ENCODE measurements around the gene SUPT20H.

The SUPT20H gene

DNA sequence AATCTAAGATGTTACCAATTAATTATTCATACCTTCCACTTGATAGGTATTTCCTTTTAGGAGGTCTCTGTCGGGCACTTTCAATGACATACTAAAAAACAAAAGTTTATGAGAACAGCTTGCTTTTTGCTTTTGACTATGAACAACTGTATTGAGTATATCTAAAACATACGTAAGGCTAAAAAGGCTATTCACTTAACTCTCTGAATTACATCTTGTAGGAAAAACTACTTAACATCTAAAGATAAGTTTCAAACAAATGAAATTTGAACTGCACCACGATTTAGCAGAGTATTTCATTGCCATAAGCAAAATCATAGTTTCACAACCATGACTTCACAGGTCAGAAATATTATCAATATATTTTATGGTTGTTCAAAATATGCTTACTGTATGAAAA lies 11.6 kb downstream of the SUPT20H start:
- no peak overlapping the region for H3K4me3 ChIP-seq (ENCODE audit: low read length)
- no peak for TF ChIP-seq ZNF274 (IDR thresholded peaks at IDR 0.05; ENCODE audit: low read depth, low read length)

DNA sequence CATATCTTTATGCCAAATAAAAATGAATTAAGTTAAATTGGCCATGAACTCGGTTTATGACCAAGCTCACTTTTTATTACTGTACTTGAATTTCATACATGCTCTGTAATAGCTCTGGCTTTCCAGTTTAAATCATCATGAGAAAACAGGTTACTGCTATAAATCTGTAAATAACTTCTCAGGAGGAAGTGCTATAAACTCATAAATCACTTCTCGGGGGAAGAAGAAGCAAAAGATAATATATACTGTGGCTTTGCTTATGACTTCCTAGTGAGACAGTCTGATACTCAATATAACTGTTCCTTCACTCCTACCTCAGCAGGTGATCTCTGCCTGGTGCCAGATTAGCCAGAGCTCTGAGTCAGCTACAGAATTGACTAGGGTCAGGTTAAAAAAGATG lies 12.5 kb downstream of the SUPT20H start:
- no peak overlapping the region for H3K4me3 ChIP-seq (ENCODE audit: low read length)
- TF ChIP-seq ZNF274 (IDR thresholded peaks at IDR 0.05; ENCODE audit: low read depth, low read length): no peak

DNA sequence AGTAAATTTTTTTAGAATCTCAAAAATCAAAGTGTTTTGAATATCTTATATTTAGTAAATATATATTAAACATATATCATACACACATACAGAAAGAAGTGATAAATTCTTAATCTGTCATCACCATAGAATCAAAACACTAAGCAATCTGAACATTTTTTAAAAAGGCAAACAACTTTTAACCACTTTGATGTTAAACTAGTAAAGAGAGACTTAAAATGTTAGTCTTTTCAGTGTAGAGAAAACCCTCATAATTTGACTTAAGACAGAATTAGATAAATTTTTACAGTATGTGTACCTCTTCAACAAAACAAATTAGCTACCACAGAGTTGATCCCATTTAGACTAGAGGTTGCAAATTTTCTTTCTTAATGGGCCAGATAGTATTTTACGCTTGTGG lies 13.4 kb downstream of the SUPT20H start:
- TF ChIP-seq ZNF274 (IDR thresholded peaks at IDR 0.05; ENCODE audit: low read depth, low read length): no peak

DNA sequence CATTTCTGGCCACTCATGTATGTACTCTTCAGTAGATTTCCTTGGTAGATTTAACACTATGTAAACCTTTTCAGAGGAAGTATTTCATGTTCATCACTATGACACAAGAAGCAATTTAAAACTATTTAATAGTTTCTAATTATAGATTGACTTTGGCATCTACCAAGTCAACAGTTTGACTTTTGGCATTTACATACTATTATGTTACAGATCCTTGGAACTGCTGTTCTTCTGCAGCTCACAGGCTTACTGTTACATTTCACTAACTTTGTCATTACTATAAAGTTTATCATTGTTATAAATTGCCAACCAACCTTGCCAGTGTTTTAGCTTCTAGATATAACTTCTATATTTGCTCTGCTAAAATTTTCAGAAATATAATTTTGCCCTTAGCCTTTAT lies 18.7 kb downstream of the SUPT20H start:
- H3K4me3 ChIP-seq (ENCODE audit: low read length): no peak overlapping the region
- no peak for TF ChIP-seq ZNF274 (IDR thresholded peaks at IDR 0.05; ENCODE audit: low read depth, low read length)

More for the DNA sequence above, 13.4 kb downstream of the SUPT20H start:
- H3K4me3 ChIP-seq (ENCODE audit: low read length): no peak overlapping the region

DNA sequence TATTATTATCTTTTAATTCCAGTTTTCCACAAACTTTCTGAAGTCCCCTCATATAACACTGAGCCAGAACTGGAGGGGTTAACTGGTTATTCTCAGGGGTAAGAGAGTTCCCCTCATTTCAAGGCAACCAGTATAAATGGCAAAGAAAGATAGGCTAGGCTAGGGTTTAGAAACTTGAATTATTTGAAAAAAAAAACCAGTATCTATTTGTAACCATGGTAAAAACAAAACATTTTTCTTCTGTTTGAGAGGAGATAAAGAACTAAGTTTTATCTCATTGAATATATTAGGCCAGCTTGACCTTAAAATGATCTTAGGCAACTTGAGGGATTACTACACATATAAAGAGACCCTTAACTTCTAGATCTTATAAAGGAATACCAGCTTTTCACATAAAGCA lies 19.6 kb downstream of the SUPT20H start:
- no peak for TF ChIP-seq ZNF274 (IDR thresholded peaks at IDR 0.05; ENCODE audit: low read depth, low read length)
- H3K4me3 ChIP-seq (ENCODE audit: low read length): no peak overlapping the region

DNA sequence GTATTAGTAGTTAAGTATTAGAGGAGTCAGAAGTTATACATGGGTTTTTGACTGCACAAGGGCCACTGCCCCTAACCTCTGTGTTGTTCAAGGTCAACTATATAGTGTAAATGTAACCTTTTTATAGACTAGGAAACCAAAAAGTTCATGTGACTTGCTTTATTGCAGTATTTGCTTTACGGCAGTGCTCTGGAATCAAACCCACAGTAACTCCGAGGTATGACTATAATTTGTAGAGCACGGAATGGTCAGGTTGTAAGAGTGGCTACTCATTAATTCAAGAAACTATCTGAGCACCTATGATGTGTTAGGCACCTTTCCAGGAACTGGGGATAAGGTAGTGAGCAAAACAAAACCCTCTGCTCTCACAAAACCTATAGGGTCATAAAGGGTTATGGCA lies 22.2 kb downstream of the SUPT20H start:
- TF ChIP-seq ZNF274 (IDR thresholded peaks at IDR 0.05; ENCODE audit: low read depth, low read length): no peak
- no peak overlapping the region for H3K4me3 ChIP-seq (ENCODE audit: low read length)

DNA sequence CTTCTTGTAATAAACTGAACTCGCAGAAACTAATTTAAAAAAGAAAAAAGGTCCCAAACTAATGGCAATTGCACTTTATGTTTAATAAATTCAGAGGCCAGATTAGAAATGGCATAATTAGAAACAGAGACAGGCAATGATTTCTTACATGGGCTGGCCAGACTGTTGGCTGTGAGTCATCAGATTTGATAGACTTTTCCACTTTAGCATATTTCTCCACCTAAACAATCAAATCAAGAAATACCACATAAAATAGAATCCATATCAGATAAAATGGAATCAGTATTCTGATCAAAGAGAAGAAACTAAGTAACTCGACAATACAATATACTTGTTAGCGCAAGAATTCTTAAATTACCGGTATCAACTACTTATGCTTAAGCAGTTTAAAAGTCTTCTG lies 29.9 kb downstream of the SUPT20H start:
- no peak overlapping the region for H3K4me3 ChIP-seq (ENCODE audit: low read length)
- no peak for TF ChIP-seq ZNF274 (IDR thresholded peaks at IDR 0.05; ENCODE audit: low read depth, low read length)

DNA sequence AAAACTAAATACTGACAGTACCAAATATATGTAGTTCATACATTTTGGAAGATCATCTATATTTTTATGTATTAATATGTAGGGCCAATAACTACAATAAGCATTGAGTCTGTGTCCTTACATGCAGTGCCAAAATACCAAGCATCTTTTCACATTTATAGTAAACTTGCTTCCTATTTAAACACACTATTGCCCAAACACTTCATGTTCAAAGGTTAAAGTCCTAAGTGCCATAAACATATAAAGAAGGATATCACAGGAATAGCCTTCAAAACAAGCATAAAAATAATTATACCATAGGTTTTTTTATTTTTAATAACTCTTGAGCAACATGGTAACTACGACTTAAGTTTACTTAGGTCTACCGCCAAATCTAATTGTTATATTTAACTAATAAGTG lies 31.8 kb downstream of the SUPT20H start:
- TF ChIP-seq ZNF274 (IDR thresholded peaks at IDR 0.05; ENCODE audit: low read depth, low read length): no peak
- no peak overlapping the region for H3K4me3 ChIP-seq (ENCODE audit: low read length)

DNA sequence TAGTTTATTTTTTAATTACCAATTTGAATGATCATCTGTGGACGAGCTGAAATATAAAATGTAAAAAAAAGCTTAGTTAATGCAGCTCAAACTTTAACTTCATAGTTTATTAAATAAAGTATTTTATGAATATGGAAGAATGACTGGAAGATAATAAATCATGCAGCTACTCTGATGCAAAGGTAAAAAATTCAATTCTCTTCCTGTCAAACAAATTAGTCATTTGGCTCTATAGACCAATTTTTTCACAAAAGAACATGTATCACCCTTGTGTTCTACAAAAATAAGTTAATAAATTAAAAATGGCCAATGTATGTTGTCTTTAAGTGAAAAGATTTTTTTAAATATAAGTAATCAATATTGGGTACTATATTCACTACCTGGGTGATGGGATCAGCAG lies 32.7 kb downstream of the SUPT20H start:
- no peak for TF ChIP-seq ZNF274 (IDR thresholded peaks at IDR 0.05; ENCODE audit: low read depth, low read length)
- H3K4me3 ChIP-seq (ENCODE audit: low read length): no peak overlapping the region

DNA sequence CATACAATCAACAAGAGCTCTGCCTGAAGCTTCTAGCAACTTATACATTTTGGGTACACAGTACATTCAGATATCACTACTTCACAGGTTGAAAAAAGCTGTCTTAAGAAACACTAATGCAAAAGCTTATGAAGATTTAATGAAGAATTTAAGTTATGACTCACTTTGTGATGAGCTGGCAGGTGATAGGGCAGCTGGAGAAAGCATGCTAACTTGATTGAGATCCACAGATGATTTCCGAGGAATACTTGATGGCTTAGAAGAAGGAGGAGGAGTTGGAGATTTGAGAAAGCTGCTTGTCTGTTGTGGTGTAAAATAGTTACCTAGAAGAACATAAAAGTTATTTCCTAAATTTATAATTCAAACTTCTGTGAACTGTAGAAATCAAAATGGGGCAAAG lies 35.6 kb downstream of the SUPT20H start:
- no peak overlapping the region for H3K4me3 ChIP-seq (ENCODE audit: low read length)
- TF ChIP-seq ZNF274 (IDR thresholded peaks at IDR 0.05; ENCODE audit: low read depth, low read length): no peak

DNA sequence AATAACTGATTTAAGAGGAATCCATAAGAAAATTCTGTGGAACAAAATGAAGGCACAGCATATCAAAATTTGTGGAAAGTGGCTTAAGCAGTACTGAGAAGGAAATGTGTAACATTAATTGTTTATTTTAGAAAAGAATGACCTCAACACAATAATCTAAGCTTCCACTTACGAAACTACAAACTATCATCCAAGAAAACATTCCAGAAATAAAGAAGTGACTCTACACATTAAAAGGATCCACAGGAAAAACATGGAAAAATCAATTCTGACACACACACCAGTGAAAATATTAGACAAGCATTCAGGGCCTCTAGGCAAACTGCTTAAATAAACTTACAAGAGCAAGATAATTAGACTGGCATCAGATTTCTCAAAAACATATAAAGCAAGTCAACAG lies 44.9 kb downstream of the SUPT20H start:
- TF ChIP-seq ZNF274 (IDR thresholded peaks at IDR 0.05; ENCODE audit: low read depth, low read length): no peak
- H3K4me3 ChIP-seq (ENCODE audit: low read length): no peak overlapping the region

DNA sequence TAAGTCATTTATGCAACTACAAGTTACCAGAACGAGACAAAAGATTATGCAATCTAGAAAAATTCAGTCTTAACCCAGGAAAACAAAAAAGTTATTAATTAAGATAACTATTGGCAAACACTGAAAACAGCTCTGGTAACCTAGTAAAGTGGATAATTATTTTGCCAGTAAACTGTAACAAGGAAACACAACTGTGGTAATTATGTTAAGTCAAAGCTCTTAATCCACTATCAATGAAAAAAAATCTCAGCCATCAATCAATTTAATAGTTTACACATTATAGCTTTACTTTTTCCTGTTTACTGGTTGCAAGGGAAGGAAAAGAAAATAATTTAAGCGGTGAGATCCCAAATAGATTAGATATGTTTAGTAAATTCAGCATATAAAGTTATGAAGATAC lies 47.7 kb downstream of the SUPT20H start:
- TF ChIP-seq ZNF274 (IDR thresholded peaks at IDR 0.05; ENCODE audit: low read depth, low read length): no peak
- no peak overlapping the region for H3K4me3 ChIP-seq (ENCODE audit: low read length)

DNA sequence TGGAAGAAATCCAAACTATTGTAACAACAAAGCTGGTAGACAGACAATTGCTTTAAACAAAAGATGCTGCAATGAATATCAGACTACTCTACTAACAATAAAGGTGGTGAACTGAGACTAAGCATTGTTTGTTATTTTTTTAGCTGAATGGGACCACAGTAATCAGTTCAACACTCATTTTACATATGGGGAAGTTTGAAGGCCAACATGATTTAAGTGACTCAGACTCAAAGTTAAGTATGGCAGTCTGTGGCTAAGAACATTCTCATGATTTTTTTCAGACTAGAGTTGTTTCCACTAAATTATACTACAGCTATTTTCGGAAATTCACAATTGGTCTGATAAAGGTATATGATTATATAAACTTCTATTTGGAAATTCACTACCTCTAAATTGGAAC lies 48.5 kb downstream of the SUPT20H start:
- H3K4me3 ChIP-seq (ENCODE audit: low read length): no peak overlapping the region

DNA sequence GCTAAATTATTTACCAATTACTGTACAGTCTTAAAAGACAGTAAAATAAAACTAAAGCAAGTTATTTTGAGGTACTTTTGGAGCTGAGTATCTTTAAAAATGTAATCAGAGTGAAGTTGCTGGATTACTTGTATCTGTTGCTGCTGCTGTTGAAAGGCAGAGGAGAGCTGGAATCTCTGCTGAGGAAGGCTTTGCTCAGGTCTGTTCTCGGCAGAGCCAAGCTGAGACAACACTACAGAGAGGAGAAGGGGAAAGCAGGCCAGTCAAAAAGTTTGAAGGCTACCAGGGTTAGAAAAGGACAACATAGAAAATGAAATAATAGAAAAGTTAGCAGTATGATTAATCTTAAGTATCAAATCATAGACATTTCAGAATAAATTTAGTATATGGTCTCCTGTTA lies 49.1 kb downstream of the SUPT20H start:
- TF ChIP-seq ZNF274 (IDR thresholded peaks at IDR 0.05; ENCODE audit: low read depth, low read length): no peak
- H3K4me3 ChIP-seq (ENCODE audit: low read length): no peak overlapping the region

More for the DNA sequence above, 48.5 kb downstream of the SUPT20H start:
- TF ChIP-seq ZNF274 (IDR thresholded peaks at IDR 0.05; ENCODE audit: low read depth, low read length): no peak

DNA sequence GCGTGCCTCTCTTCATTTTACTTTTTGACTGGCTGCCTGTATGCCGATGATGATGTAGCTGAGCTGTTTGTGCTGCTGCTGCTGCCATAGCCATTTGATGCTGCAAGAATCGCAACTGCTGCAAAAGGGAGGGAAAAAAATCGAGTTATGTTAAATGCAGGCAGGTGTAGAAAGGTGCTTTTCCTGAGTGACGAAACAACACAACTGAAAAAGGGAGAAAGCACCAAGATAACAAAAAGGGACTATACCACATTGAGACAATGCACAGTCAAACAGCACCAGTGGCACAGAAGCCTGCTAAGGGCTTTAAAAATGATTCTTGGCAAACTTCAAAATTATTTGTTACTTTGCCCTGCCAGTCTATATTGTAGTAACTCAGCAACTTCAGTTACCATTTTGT lies 49.8 kb downstream of the SUPT20H start:
- no peak overlapping the region for H3K4me3 ChIP-seq (ENCODE audit: low read length)
- TF ChIP-seq ZNF274 (IDR thresholded peaks at IDR 0.05; ENCODE audit: low read depth, low read length): no peak

DNA sequence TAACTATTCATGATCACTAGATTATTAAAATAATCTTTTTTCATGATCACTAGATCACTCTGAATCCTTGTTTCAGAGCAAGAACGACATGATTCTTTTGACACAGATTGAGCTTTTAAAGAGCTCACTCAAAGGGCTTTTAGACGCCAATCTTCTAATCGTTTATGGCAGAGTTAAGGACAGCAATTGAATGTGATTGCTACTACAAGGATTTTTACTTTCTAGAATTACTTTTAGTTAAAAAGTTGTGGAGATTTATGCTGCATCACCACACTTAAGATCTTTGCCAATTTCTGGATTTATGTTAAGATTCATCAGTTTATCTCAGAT lies 57.6 kb downstream of the SUPT20H start:
- H3K4me3 ChIP-seq (ENCODE audit: low read length): peak overlapping the region; percentile 90; the same call in 1 of the 2 replicates
- no peak for TF ChIP-seq ZNF274 (IDR thresholded peaks at IDR 0.05; ENCODE audit: low read depth, low read length)
